ENCODE results near the gene TFEB.
A peak's percentile ranks its signal among the peaks of the same experiment; 100 is the strongest.

Gene TFEB

GRCh38 chr6:41688256-41688965, 47.0 kb downstream of the TFEB start:
- H3K4me2 ChIP-seq (ENCODE audit: low read length, poor library complexity, severe bottlenecking): no peak overlapping the region
- no peak for DNase-seq
- H3K14ac ChIP-seq (ENCODE audit: low read length in 2 of 2): no peak overlapping the region
- H3K27ac ChIP-seq (ENCODE audit: low read length, poor library complexity, severe bottlenecking): no peak overlapping the region
- H2BK120ac ChIP-seq (ENCODE audit: low read depth, low read length): no peak overlapping the region
- H4K91ac ChIP-seq (ENCODE audit: low read length): peak overlapping the region; percentile 70
- no peak overlapping the region for H3K4ac ChIP-seq (ENCODE audit: low read depth in 1 of 2, low read length in 2 of 2)
- H3K23ac ChIP-seq (ENCODE audit: low read length in 2 of 2): no peak overlapping the region
- H2AK5ac ChIP-seq (ENCODE audit: low read length, severe bottlenecking): no peak overlapping the region
- peak overlapping the region; percentile 8 for H3K9ac ChIP-seq (ENCODE audit: low read length)
- 88% methylated on average over 5 of the region's 5 CpGs for WGBS
- H2BK15ac ChIP-seq (ENCODE audit: low read depth, poor library complexity, severe bottlenecking): no peak overlapping the region
- H3K4me1 ChIP-seq (ENCODE audit: control insufficient read depth, insufficient read depth, low read depth, low read length): peaks cover 34% of the 10 kb centered on the region
- H2AFZ ChIP-seq (ENCODE audit: low read depth, low read length): no peak overlapping the region
- H2BK12ac ChIP-seq (ENCODE audit: low read length in 2 of 2): no peak overlapping the region
- no peaks in the 10 kb centered on the region for H3K9me3 ChIP-seq (ENCODE audit: control insufficient read depth, low read length)
- H4K8ac ChIP-seq (ENCODE audit: low read length): no peak overlapping the region
- no peak overlapping the region for H2BK5ac ChIP-seq (ENCODE audit: low read depth, low read length, poor library complexity, severe bottlenecking)
- no peak overlapping the region for H3K4me3 ChIP-seq (ENCODE audit: insufficient read depth in 1 of 2, low read depth in 1 of 2, low read length in 2 of 2)
- H3K79me1 ChIP-seq (replicated peaks; ENCODE audit: low read length, poor library complexity, severe bottlenecking): peaks cover 30% of the 10 kb centered on the region
- H3K27me3 ChIP-seq (ENCODE audit: control insufficient read depth in 1 of 2, insufficient read depth in 1 of 2, low read length in 2 of 2): no peaks in the 10 kb centered on the region
- no peak overlapping the region for H3K18ac ChIP-seq (ENCODE audit: low read depth in 1 of 2, low read length in 2 of 2)
- H3K36me3 ChIP-seq (ENCODE audit: control insufficient read depth in 1 of 2, insufficient read depth in 2 of 2, low read depth in 1 of 2, low read length in 2 of 2): peaks cover 16 to 76% of the 10 kb centered on the region in 2 experiments

- H4K91ac ChIP-seq (ENCODE audit: low read length): peak overlapping the region; percentile 35
- peaks cover 27% of the 10 kb centered on the region for H3K79me1 ChIP-seq (replicated peaks; ENCODE audit: low read length, poor library complexity, severe bottlenecking)
- H3K23ac ChIP-seq (ENCODE audit: low read length in 2 of 2): no peak overlapping the region
- H2AK5ac ChIP-seq (ENCODE audit: low read length, severe bottlenecking): no peak overlapping the region
- H3K9ac ChIP-seq (ENCODE audit: low read length): no peak overlapping the region
- no peak overlapping the region for H3K4me3 ChIP-seq (ENCODE audit: insufficient read depth in 1 of 2, low read depth in 1 of 2, low read length in 2 of 2)
- no peak overlapping the region for H3K4me2 ChIP-seq (ENCODE audit: low read length, poor library complexity, severe bottlenecking)
- DNase-seq: no peak
- no peak overlapping the region for H2AFZ ChIP-seq (ENCODE audit: low read depth, low read length)
- no peak overlapping the region for H2BK15ac ChIP-seq (ENCODE audit: low read depth, poor library complexity, severe bottlenecking)
- no peak overlapping the region for H3K4ac ChIP-seq (ENCODE audit: low read depth in 1 of 2, low read length in 2 of 2)
- H4K8ac ChIP-seq (ENCODE audit: low read length): no peak overlapping the region
- H2BK12ac ChIP-seq (ENCODE audit: low read length in 2 of 2): no peak overlapping the region
- H2BK120ac ChIP-seq (ENCODE audit: low read depth, low read length): no peak overlapping the region
- no peaks in the 10 kb centered on the region for H3K9me3 ChIP-seq (ENCODE audit: control insufficient read depth, low read length)
- H3K4me1 ChIP-seq (ENCODE audit: control insufficient read depth, insufficient read depth, low read depth, low read length): peaks cover 37% of the 10 kb centered on the region
- peaks cover 16 to 78% of the 10 kb centered on the region in 2 experiments for H3K36me3 ChIP-seq (ENCODE audit: control insufficient read depth in 1 of 2, insufficient read depth in 2 of 2, low read depth in 1 of 2, low read length in 2 of 2)
- H3K27me3 ChIP-seq (ENCODE audit: control insufficient read depth in 1 of 2, insufficient read depth in 1 of 2, low read length in 2 of 2): no peaks in the 10 kb centered on the region
- 46% methylated on average over 6 of the region's 9 CpGs for WGBS
- no peak overlapping the region for H3K14ac ChIP-seq (ENCODE audit: low read length in 2 of 2)
- no peak overlapping the region for H3K27ac ChIP-seq (ENCODE audit: low read length, poor library complexity, severe bottlenecking)
- no peak overlapping the region for H2BK5ac ChIP-seq (ENCODE audit: low read depth, low read length, poor library complexity, severe bottlenecking)
- no peak overlapping the region for H3K18ac ChIP-seq (ENCODE audit: low read depth in 1 of 2, low read length in 2 of 2)
These were observed 47.8 kb downstream of the TFEB start for GRCh38 chr6:41687501-41688175.

- no peak overlapping the region for H3K4me2 ChIP-seq (ENCODE audit: low read length, poor library complexity, severe bottlenecking)
- peak overlapping the region; percentile 35 for H2AK5ac ChIP-seq (ENCODE audit: low read length, severe bottlenecking)
- WGBS: 93% methylated on average over 6 of the region's 7 CpGs
- H3K79me1 ChIP-seq (replicated peaks; ENCODE audit: low read length, poor library complexity, severe bottlenecking): peaks cover 12% of the 10 kb centered on the region
- no peak overlapping the region for H4K91ac ChIP-seq (ENCODE audit: low read length)
- no peak overlapping the region for H4K8ac ChIP-seq (ENCODE audit: low read length)
- H3K4me3 ChIP-seq (ENCODE audit: insufficient read depth in 1 of 2, low read depth in 1 of 2, low read length in 2 of 2): no peak overlapping the region
- H2BK12ac ChIP-seq (ENCODE audit: low read length in 2 of 2): no peak overlapping the region
- H2BK15ac ChIP-seq (ENCODE audit: low read depth, poor library complexity, severe bottlenecking): no peak overlapping the region
- H2BK120ac ChIP-seq (ENCODE audit: low read depth, low read length): no peak overlapping the region
- no peak overlapping the region for H2AFZ ChIP-seq (ENCODE audit: low read depth, low read length)
- no peaks in the 10 kb centered on the region for H3K9me3 ChIP-seq (ENCODE audit: control insufficient read depth, low read length)
- H2BK5ac ChIP-seq (ENCODE audit: low read depth, low read length, poor library complexity, severe bottlenecking): no peak overlapping the region
- H3K27ac ChIP-seq (ENCODE audit: low read length, poor library complexity, severe bottlenecking): no peak overlapping the region
- no peak overlapping the region for H3K23ac ChIP-seq (ENCODE audit: low read length in 2 of 2)
- H3K14ac ChIP-seq (ENCODE audit: low read length in 2 of 2): no peak overlapping the region
- H3K27me3 ChIP-seq (ENCODE audit: control insufficient read depth in 1 of 2, insufficient read depth in 1 of 2, low read length in 2 of 2): no peaks in the 10 kb centered on the region
- H3K4me1 ChIP-seq (ENCODE audit: control insufficient read depth, insufficient read depth, low read depth, low read length): peaks cover 36% of the 10 kb centered on the region
- no peak overlapping the region for H3K4ac ChIP-seq (ENCODE audit: low read depth in 1 of 2, low read length in 2 of 2)
- no peak overlapping the region for H3K9ac ChIP-seq (ENCODE audit: low read length)
- DNase-seq: no peak
- peaks cover 16 to 69% of the 10 kb centered on the region in 2 experiments for H3K36me3 ChIP-seq (ENCODE audit: control insufficient read depth in 1 of 2, insufficient read depth in 2 of 2, low read depth in 1 of 2, low read length in 2 of 2)
- H3K18ac ChIP-seq (ENCODE audit: low read depth in 1 of 2, low read length in 2 of 2): no peak overlapping the region
These were observed 49.6 kb downstream of the TFEB start for GRCh38 chr6:41685641-41686380.

Data from mesenchymal stem cell (in vitro differentiated cells and primary cell).